Osteocyte (in vitro differentiated cells): ENCODE results near the gene CBLIF. TPM values are rescaled to one million over a fixed set of nuclear protein-coding genes. Genes with fewer than 3 reads are reported as not detected.
"Not testable (repeated sequence)": the region's sequence is repeated elsewhere in the genome, so short reads cannot be mapped to it uniquely, and the experiment has no call there.

Experiments used
- DNase-seq: peaks from one replicate; pipeline ENCODE4 v3.0.0; 2021; ENCODE audit warnings: mixed read lengths; ENCODE audit not compliant: unreplicated experiment; ENCODE audit errors: extremely low spot score
- H3K27ac Mint-ChIP-seq: one replicate; pipeline ENCODE4 v1.8.0; 2021; ENCODE audit warnings: mild to moderate bottlenecking, mixed read lengths; ENCODE audit not compliant: unreplicated experiment
- H3K27me3 Mint-ChIP-seq: one replicate; pipeline ENCODE4 v1.8.0; 2021; ENCODE audit warnings: mixed read lengths; ENCODE audit not compliant: unreplicated experiment
- H3K36me3 Mint-ChIP-seq: one replicate; pipeline ENCODE4 v1.8.0; 2021; ENCODE audit warnings: mixed read lengths; ENCODE audit not compliant: unreplicated experiment
- H3K4me1 Mint-ChIP-seq: one replicate; pipeline ENCODE4 v1.8.0; 2021; ENCODE audit warnings: mixed read lengths; ENCODE audit not compliant: unreplicated experiment
- H3K4me3 Mint-ChIP-seq: one replicate; pipeline ENCODE4 v1.8.0; 2021; ENCODE audit warnings: mild to moderate bottlenecking, moderate library complexity, mixed read lengths; ENCODE audit not compliant: unreplicated experiment
- H3K9me3 Mint-ChIP-seq: one replicate; pipeline ENCODE4 v1.8.0; 2021; ENCODE audit warnings: mixed read lengths; ENCODE audit not compliant: unreplicated experiment
- total RNA-seq: library from RNA; stranded (reverse); gene quantifications from 2 replicates; pipeline ENCODE4 v1.2.1, GENCODE V29; 2021
- TF ChIP-seq, protein P1 (sequence below): fragments of 200-600 bp; sonication (generic); IDR thresholded peaks from 2 replicates; pipeline ENCODE4 v1.5.0; 2021; ENCODE audit warnings: antibody characterized with exemption, mild to moderate bottlenecking, moderate library complexity

Gene CBLIF
- total RNA-seq, 1 donor from 2014 or later: not detected

GRCh38 chr11:59787255-59787588 lies 58.1 kb downstream of the CBLIF start:
- H3K9me3 Mint-ChIP-seq: peaks cover 5% of the 10 kb centered on the region
- peak overlapping the region; percentile 78 for H3K27ac Mint-ChIP-seq
- no peak overlapping the region for H3K4me3 Mint-ChIP-seq
- H3K27me3 Mint-ChIP-seq: no peaks in the 10 kb centered on the region
- TF ChIP-seq, protein P1, sequence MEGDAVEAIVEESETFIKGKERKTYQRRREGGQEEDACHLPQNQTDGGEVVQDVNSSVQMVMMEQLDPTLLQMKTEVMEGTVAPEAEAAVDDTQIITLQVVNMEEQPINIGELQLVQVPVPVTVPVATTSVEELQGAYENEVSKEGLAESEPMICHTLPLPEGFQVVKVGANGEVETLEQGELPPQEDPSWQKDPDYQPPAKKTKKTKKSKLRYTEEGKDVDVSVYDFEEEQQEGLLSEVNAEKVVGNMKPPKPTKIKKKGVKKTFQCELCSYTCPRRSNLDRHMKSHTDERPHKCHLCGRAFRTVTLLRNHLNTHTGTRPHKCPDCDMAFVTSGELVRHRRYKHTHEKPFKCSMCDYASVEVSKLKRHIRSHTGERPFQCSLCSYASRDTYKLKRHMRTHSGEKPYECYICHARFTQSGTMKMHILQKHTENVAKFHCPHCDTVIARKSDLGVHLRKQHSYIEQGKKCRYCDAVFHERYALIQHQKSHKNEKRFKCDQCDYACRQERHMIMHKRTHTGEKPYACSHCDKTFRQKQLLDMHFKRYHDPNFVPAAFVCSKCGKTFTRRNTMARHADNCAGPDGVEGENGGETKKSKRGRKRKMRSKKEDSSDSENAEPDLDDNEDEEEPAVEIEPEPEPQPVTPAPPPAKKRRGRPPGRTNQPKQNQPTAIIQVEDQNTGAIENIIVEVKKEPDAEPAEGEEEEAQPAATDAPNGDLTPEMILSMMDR: no peak
- DNase-seq: no peak
- peaks cover 20% of the 10 kb centered on the region for H3K4me1 Mint-ChIP-seq
- H3K36me3 Mint-ChIP-seq: peaks cover 24% of the 10 kb centered on the region

DNA sequence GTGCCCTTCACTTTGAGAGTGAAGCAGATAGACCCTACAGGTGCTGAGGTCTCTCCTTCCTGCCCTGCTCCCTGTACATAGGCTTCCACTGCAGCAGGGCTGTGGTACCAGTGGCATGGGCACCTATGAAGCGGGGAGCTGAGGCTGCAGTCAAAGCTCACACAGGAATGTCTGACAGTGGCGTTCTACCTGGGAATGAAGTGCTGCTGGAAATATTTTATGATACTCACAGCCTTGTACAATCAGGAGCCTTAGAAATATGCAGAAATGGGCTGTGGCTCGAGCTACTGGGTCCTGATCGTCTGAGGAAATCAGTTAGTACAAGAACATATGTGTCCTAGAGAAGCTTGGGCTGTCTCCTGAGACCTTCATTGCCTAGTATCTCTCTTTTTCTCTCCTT lies 59.5 kb downstream of the CBLIF start:
- H3K36me3 Mint-ChIP-seq: peaks cover 19% of the 10 kb centered on the region
- H3K27ac Mint-ChIP-seq: no peak overlapping the region
- no peaks in the 10 kb centered on the region for H3K27me3 Mint-ChIP-seq
- peaks cover 5% of the 10 kb centered on the region for H3K9me3 Mint-ChIP-seq
- DNase-seq: no peak
- TF ChIP-seq, protein P1: no peak
- no peak overlapping the region for H3K4me3 Mint-ChIP-seq
- H3K4me1 Mint-ChIP-seq: peaks cover 20% of the 10 kb centered on the region

GRCh38 chr11:59784441-59784840 lies 60.9 kb downstream of the CBLIF start:
- not testable (repeated sequence) for H3K9me3 Mint-ChIP-seq, H3K27me3 Mint-ChIP-seq, DNase-seq, H3K4me3 Mint-ChIP-seq, H3K27ac Mint-ChIP-seq
- Mint-ChIP-seq H3K36me3 (peaks cover 18% of the 10 kb centered on the region), H3K4me1 (peaks cover 20% of the 10 kb centered on the region)

DNA sequence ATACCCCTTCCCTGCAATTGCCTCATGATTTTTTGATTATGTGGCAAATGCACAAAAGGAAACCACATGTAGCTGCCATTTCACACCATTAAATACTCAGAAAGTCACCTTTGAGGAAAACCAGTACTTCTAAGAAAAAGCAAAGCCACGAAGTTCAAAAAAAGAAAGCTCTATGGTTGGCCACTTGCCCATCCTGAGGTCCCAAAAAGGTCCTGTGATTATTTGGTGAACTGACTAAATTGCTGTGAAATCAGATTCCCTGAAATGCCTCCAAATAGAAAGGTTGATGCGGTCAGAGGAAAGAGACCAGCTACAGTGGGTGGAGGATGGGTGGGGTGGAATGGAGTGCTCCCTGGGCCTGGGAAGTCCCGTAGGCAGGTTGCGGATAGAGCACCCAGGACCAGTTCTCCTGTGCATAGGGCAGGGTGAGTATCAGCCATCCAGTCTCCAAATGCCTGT lies 61.6 kb downstream of the CBLIF start:
- Mint-ChIP-seq H3K4me3 (no peak overlapping the region), H3K27ac (no peak overlapping the region), H3K27me3 (no peaks in the 10 kb centered on the region), H3K36me3 (peaks cover 13% of the 10 kb centered on the region), H3K4me1 (peaks cover 20% of the 10 kb centered on the region), H3K9me3 (peaks cover 5% of the 10 kb centered on the region)
- TF ChIP-seq, protein P1: no peak
- no peak for DNase-seq

- Mint-ChIP-seq H3K4me1 (peaks cover 7% of the 10 kb centered on the region), H3K4me3 (no peak overlapping the region), H3K9me3 (peaks cover 5% of the 10 kb centered on the region), H3K27me3 (no peaks in the 10 kb centered on the region), H3K27ac (no peak overlapping the region), H3K36me3 (peaks cover 13% of the 10 kb centered on the region)
- TF ChIP-seq, protein P1: no peak
- no peak for DNase-seq
Observed at GRCh38 chr11:59782080-59782479, 63.2 kb downstream of the CBLIF start.

DNA sequence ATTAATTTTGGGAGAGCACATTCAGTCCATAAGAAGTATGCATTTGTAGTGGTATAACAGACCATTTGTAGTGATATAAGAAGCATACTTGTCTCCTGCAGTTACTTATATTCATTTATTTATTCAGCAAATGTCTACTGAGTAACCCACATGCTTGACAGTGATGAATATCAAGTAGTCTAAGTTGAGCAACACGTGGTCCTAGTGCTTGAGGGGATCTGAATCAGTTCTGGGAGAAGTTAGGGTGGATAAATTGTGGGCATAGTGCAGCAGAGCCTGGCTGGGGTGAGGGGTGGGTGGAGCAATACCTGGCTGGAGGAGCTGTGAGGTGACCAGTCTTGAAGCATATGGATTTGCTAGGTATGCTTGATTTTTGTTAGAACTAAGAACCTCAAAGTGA lies 65.8 kb downstream of the CBLIF start:
- no peak overlapping the region for H3K27ac Mint-ChIP-seq
- peaks cover 20% of the 10 kb centered on the region for H3K36me3 Mint-ChIP-seq

More for the DNA sequence above, 65.8 kb downstream of the CBLIF start:
- Mint-ChIP-seq H3K4me1 (no peaks in the 10 kb centered on the region), H3K27me3 (no peaks in the 10 kb centered on the region), H3K4me3 (no peak overlapping the region), H3K9me3 (peaks cover 5% of the 10 kb centered on the region)
- TF ChIP-seq, protein P1: no peak
- no peak for DNase-seq
